Kidney capillary endothelial cell (primary cell): ENCODE data around the gene MOV10L1.
"Not testable (repeated sequence)": the region's sequence is repeated elsewhere in the genome, so short reads cannot be mapped to it uniquely, and the experiment has no call there.

ENCODE experiments used
- DNase-seq: peaks from one replicate; pipeline ENCODE4 v3.0.0-alpha.2; 2018; ENCODE audit warnings: low spot score

MOV10L1 gene

DNA sequence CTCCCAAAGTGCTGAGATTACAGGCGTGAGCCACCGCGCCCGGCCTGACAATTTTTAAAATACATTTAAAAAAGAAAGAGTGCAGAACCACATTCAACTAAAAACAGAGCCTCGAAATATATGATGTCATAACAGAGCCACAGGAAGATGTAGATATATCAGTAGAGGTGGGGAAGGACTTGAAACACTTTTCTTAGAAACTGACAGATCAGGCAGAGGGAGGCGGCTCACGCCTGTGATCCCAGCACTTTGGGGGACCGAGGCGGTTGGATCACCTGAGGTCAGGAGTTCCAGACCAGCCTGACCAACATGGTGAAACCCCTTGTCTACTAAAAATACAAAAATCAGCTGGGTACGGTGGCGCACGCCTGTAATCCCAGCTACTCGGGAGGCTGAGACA lies 11.6 kb upstream of the MOV10L1 start:
- no peak for DNase-seq

DNA sequence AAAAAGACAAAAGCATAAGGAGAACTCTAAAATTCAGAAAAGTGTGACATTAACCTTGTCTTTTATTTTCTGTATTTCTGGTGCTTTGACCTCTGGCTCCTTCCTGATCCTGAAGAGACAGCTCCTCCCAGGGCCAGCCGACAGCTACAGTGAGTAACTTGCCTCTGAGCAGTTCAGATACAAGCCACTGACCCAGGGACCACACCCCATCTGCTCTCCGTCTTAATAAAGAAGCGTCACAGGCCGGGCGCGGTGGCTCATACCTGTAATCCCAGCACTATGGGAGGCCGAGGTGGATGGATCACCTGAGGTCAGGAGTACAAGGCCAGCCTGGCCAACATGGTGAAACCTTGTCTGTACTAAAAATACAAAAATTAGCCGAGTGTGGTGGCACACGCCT lies 11.0 kb upstream of the MOV10L1 start:
- no peak for DNase-seq

DNA sequence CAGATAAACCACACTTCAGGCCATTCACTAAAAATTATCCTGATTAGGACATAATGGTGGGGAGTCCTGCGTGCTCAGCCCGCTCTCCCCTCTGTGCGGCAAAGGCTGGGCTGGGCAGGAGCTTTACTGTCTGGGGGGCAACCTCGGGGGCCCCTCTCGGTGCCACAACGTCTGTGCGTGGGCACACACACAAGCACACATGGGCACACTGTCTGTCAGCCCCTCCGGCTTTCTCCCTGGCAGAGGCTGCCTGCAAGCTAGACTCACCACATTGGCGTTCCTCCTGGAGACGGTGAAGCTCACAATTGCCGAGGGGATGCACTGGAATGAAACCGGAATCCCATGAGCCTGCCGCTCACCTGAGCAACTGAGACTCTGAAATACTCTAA lies 9.7 kb upstream of the MOV10L1 start:
- no peak for DNase-seq

DNA sequence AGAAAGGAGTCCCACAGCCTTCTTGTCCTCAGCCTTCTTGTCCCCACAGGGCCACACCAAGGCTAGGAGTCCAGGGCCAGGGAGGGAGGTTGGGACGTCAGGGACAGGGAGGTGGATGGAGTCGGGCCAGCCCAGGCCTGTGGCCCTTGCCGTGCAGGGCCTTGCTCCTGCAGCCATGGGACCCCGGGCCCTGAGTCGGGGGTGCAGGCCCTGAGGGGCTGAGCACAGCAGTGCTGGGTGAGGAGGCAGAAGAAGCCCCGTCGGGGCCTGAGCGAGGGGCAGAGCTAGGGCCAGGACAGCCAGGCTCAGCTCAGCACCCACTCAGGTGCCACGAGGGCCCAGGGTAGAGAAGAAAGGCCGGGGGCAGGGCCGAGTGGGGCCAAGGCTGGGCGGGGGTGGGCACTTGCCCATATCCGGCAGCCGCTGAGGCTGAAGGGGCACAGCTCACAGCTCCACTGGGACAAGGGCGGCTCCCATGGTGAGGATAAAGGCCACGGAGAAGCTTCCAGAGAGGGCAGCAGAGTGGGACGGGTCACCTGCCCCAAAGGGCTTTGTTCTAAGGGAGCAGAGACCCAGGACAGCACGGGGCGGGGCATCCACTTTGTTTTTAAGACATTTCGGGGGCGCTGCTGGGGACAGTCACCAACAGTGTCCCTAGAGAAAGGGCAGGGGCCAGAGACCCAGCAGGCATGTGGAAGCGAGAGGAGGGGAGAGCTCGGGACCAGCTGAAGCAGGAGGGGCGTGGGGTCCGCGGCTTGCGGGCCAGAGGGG lies 8.2 kb upstream of the MOV10L1 start:
- no peak for DNase-seq

DNA sequence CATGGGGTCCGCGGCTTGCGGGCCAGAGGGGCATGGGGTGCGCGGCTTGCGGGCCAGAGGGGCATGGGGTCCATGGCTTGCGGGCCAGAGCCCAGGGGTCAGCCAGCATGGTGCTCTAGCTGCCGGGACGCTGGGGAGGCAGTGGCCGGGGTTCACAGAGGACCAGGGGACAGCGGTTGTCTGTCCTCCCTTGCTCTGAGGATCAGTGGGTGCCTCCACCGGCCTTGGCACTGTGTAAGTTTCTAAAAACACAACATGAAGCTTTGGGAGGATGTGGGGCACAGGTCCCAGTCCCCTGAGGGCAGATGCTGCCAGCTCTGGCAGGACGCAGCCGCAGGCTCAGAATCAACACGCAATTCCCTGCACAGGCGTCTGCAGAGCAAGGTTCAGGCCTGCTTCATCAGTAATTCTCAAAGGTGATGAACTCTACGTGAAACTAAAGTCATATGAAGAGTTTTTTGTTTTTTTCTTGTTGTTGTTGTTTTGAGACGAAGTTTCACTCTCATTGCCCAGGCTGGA lies 7.5 kb upstream of the MOV10L1 start:
- no peak for DNase-seq

DNA sequence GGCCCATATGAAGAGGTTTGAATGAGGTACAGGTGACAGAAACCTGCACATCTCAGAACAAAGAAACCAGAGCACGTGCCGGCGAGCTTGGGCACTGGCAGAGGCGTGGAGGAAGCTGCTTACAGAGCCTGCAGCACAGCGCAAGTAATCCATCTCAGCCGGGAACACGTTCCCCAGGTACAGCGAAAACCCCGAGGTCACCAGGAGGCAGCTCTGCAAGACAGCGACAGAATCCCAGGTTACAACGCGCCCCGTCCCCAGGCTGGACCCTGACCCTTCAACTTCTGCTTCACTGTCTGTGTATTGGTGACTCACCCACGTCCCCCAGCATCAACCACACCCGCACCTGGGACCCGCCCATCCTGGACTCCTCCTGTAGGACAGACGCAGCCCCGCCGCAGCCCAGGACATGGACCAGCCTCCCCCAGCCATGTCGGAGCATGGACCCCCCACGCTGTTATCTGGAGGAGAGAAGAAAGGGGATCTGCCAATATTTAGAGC lies 6.8 kb upstream of the MOV10L1 start:
- DNase-seq: no peak

DNA sequence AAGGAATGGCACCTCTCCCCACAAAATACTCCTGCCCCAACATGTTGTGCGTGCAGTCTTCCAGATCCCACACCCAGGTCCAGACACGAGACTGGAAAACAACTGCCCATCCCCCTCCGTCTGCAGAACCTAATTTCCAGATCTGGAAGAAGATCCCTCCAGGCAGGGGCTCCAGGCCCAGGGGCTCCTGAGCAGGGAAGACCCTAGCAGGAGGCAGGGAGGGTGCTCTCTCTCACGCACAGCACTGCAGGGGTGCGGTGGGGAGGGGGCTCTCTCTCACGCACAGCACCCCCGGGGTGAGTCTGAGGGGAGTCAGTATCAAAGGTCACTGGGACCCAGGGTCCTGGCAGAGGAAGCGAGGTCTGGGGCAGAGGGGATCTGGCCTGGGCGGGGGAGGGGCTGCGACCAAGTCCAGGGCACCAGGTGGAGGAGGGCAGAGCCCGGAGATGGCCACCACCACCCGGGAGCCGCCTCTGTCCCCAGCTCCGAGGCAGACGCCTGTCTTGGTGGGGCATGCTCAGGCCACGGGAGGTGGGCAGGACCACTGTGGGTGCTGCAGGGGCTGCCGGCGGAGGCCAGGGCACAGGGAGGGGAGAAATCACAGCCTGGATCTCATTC lies 6.2 kb upstream of the MOV10L1 start:
- no peak for DNase-seq

DNA sequence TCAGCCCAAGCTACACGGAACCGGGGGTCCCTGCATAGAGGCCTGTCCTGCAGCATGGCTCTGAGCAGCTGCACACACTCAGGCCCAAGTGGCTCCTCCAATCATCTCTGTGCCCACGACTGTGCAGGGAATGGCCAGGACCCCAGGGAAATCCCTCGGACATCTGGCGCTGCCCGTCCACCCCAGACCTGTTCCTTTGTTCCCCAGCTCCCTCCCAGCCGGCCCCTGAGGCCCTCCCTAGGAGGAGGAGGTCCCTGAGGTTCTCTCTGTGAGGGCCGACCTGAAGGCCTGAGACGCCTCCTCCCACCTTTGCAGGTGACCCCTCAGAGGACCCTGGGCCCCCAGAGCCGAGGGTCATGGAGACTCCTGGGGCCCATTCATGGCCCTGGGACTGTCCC lies 5.7 kb upstream of the MOV10L1 start:
- no peak for DNase-seq

DNA sequence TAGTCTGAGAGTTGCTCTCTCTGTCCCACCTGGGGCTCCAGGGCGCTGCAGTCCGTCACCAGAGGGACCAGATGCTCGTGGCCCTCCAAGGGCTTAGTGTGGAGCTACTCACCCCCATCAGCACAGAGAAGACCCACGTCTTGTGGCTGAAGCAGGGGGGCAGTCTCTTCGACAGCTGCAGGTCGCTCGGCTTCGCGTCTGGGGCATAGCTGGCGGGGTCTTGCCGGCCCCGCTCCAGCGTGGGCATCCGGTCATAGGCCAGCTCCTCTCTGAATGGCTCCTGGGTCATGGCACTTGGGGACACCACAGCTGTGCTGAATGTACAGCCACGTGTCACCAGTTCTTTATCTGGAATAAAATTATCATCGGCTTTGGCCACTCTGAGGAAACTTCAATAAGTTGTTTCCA lies 5.2 kb upstream of the MOV10L1 start:
- no peak for DNase-seq

DNA sequence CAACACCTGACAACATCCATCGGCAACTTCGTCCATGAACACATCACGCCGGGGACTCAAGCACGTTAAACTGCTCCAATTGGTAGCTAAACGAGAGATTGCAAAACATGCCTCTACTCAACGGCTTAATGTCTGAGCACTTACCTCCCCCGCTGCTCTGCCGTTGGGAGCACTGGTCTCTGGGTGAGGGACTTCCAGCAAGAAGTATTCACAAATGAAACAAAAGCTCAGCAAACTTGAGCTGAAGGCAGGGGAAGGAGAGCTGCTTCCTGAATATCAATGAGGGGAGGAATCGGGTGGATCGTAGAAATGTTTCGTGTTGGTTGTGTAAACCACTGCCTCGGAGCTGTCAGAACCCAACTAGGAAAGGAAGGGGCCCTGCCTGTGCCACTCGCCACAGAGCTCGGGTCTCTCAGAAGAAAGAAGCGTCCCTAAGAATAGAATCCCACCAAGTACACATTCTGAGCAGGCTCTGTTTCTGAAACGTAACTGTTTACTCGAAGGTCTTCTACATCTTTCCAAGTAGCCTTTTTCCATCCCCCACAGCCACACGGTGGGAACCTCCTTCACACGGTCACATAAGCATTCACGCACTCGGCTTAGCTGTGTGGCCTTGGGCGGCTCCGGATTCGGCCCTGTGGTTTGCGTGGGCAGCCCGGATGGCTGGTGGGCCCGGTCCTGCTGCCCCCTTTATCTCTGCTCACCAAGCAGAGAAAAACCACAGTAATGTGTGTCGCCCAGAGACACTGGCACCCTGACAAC lies 4.4 kb upstream of the MOV10L1 start, which contains the start of gene MLC1:
TSS of gene MLC1 (minus strand) at position 216 of the 762 bp plus-strand sequence. CDS start 524 bp downstream, outside the sequence.
- DNase-seq: no peak

DNA sequence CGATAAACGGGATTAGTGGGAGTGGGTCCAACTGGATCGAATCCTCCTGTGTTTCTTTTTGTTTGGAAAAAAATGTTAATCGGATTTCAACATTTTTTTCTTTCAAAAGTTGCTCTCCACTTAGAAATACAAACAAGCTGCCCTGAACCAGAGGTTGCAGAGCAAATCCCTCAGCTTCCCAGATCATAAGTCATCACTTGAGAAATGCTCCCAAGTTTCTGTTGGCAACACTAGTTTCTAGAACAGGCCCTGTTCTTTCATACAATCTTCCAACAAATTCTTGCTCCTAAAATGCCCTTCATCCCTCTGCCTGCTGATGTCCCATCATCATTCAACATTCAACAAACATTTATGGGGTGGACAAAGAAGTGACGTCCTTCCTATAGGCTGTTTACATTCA lies 3.3 kb upstream of the MOV10L1 start:
- no peak for DNase-seq

DNA sequence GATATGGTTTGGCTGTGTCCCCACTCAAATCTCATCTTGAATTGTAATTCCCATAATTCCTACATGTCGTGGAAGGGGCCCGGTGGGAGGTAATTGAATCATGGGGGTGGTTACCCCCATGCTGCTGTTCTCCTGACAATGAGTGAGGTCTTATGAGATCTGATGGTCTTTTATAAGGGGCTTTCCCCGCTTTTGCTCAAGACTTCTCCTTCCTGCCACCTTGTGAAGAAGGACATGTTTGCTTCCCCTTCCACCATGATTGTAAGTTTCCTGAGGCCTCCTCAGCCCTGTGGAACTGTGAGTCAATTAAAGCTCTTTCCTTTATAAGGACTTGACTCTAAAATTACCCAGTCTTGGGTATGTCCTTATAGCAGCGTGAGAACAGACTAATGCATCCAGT lies 2.8 kb upstream of the MOV10L1 start:
- DNase-seq: not testable (repeated sequence)

DNA sequence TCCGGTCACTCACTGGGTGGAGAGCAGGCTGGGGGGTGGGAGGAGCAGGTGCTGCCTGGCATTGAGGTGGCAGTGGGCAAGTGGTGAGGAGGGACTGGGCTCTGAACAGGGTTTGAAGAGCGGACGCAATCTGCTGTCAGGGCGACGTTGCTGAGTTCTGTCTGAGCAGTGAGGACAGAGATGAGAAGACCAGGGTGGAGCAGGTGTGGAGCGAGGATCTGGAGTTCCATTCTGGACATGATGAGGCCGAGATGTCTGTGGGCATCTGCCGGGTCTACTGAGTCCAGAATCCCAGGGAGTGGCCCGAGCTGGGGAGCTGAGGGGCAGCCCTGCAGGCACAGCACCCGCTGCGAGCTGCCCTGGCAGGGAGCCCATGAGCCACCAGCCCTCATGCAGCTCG lies 2.2 kb upstream of the MOV10L1 start:
- no peak for DNase-seq

DNA sequence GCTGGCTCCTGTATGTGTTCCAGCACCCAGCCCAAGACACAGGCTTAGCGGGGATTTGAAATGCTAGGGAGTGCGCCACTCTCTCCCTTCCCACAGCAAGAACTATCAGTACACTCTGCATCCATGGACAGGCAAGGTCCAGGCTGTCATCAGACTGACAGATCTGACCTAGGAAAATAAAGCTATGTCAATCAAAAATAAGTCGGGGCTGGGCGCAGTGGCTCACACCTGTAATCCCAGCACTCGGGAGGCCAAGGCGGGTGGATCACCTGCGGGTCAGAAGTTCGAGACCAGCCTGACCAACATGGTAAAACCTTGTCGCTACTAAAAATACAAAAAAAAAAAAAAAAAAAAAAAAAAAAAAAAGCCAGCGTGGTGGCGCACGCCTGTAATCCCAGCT lies 1.7 kb upstream of the MOV10L1 start:
- no peak for DNase-seq

DNA sequence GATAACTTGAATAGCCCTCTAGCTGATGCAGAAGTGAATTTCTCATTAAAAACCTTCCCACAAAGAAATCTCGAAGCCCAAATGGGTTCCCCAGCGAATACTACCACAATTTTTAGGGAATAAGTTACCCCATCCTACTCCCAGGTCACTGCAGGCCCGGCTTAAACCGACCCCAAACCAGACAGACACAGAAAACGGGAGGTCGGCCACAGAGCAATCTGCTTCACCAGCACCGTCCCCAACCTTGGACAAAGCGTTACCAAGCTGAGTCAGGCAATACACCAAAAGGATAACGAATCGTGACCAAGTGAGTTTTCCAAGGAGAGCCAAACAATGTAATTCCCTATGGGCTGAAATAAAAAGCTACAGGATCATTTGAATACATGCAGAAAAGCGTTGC lies 575 bp upstream of the MOV10L1 start:
- DNase-seq: no peak

DNA sequence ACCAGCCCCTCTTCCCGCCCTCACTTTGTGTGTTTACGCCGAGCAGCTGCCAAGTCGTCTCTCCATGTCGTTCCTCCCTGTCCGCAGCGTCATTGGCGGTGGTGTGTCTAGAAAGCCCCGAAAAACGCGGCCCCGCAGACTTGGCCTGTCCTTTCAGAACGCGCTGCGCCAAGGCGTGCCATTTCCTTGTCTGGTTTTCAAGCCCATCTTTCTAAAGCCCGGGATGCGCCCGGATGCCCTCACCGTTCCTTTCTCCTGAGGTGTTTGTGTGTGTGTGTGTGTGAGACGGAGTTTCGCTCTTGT lies 557 bp downstream of the MOV10L1 start:
- DNase-seq: no peak

DNA sequence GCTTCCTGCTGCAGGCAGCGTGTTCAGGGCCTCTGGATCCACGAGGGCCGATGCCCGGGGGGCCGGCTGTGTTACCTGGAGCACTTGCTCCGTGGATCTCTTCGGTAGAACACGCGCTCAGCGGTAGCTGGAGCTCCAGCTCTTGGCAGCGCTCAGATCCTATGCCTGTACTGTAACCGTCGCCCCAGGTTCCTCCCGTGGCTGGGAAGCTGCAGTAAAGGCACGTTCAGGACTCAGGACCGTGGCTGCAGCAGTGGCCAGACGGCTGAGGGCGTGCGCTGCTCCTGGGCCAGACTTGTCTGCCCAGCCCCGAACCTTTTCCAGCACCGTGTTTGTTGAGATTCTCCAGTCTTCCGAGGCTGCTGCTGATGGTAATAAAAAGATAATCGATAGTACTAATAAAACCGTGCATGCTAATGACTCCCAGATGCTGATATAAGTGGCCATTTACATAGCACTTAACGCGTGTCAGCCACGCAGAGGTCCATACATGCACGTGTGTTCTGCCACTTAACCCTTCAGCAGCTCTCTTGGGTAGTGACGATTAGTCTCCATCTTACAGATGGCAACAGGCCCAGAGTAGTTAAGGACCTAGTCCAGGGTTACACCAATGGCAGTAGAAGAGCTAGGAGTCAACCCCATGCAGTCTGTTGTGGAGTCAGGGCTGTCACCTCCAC lies 1.4 kb downstream of the MOV10L1 start:
- DNase-seq: no peak

DNA sequence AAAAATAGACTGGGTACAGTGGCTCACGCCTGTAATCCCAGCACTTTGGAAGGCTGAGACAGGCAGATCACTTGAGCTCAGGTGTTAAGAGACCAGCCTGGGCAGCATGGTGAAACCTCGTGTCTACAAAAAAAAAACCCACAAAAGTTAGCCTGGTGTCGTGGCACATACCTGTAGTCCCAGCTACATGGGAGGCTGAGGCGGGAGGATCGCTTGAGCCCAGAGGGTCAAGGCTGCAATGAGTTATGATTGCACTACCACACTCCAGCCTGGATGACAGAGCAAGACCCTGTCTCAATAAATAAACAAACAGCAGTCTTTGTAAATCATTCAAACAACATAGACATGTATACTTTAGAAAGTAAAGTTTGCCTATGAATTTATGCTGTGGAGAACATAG lies 2.5 kb downstream of the MOV10L1 start:
- DNase-seq: no peak

DNA sequence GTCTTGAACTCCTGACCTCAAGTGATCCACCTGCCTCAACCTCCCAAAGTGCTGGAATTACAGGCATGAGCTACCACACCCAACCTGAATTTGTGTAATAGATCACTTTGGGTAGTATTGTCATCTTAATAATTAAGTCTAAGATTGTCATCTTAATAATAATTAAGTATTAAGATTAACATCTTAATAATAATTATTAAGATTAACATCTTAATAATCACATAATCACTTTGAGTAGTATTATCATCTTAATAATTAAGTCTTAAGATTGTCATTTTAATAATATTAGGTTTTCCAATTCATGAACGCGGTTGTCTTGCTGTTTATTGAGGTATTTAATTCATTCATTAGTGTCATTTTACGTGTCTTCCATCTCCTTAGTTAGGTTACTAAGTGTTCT lies 8.2 kb downstream of the MOV10L1 start:
- no peak for DNase-seq

DNA sequence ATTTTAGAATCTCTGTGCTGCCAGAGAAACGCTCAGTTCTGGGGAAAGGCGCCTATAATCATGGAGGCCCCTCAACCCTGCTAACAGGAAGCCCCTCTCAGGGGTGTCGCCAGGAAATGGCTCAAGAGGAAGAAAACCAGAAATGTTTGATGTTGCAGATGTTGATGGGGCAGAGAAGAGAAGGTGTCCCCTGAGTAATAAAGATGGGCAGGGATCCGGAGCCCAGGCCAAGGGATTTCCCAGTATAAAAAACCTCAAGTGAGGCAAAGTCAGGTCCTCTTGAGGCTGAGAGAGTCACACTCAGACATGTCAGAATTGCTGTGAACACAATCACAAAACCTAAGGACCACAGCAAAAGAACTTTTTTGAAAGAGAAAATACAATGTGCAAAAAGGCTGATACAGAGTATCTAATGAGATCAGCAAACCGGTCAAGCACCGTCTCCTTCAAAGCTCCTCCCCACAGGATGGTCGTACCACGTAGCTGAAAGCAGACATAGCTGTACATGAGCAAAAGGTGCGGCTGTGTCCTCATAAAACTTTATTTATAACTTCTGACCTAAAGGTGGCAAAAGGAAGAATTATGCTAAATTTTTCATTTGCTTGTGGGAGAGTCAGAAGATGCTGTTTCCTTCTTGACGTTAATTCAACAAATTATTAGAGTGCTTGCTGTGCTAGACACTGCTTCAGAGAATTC lies 12.2 kb downstream of the MOV10L1 start:
- no peak for DNase-seq

DNA sequence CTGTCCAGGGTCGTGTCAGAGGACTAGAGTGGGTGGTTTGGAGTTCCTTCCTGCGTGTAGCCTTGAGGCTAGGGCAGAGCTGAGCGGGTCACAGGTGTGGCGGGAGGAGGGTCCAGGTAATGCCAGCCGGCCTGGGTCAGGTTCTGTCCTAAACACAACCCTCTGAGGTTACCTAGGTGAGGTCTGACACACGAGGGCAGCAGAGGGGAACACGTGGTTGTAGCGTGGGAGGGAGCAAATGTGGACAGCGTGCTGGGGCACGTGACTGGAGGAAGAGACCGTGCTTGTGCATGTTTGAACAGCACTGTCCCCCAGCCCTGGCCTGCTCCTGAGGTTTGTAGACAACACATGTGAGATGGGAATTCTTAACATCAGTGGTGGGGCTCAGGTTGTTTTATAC lies 13.1 kb downstream of the MOV10L1 start:
- DNase-seq: no peak

DNA sequence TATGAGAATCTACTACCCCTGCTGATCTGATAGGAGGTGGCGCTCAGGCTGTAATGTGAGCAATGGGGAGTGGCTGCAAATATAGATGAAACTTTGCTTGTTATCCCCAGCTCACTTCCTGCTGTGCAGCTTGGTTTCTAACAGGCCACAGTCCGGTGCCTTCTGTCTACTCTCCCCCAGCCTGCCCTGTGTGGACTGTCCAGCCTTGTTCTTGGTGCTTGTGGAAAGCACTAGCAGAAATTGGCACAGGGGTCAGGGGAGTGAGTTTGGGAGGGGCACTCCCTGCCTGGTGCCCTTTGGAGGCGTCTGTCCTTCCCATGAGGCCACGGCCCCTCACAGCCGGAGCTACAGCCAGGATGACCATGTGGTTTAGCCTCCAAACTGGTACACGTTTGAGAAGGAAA lies 14.3 kb downstream of the MOV10L1 start:
- DNase-seq: no peak
